Head of caudate nucleus (tissue), 42 donors: ENCODE data around the gene PRKCG.
A peak's percentile ranks its signal among the peaks of the same experiment; 100 is the strongest.

Experiments
- DNase-seq, 42 donors: peaks; one replicate each; pipeline versions ENCODE4 v3.0.0 to v3.0.0-alpha.2; 2020 to 2021; ENCODE audit warnings: mixed read lengths in 7 of 42
- intact Hi-C: fragments of 100-400 bp; cut with DNase I; formaldehyde crosslinking; loops from one replicate; pipeline ENCODE4 v1.15.0; 2022

PRKCG gene

DNA sequence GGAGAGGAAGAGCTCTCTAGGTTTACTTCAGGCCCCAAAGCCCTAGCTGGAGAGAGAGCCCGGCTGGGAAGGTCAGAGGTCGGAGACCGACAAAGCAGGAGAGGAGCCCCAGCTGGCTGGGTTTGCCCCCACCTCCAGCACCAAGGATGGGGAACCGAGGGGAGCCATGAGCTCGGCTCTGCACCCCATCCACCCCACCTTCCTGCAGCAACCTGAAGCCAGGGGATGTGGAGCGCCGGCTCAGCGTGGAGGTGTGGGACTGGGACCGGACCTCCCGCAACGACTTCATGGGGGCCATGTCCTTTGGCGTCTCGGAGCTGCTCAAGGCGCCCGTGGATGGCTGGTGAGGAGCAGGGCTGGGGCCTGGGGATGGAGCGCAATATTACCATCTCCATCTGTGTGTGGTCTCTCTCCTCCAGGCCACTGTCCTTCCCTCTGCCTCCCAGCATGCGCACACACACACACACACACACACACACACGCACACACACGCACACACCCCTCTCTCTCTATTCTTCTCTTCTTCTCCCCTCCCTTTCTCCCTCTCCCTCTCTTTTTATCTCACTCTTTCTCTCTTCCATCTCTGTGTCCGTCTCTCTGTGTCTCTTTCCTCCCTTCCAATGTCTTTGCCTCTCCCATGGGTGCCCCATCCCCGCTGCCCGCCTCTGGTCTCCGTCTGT lies 10.4 kb downstream of the PRKCG start:
- intact Hi-C loops = no loop called here
- no peak for DNase-seq

- DNase-seq = no peak
- intact Hi-C loops = no loop called here
These were observed 11.0 kb downstream of the PRKCG start for GRCh38 chr19:53892981-53893325.

DNA sequence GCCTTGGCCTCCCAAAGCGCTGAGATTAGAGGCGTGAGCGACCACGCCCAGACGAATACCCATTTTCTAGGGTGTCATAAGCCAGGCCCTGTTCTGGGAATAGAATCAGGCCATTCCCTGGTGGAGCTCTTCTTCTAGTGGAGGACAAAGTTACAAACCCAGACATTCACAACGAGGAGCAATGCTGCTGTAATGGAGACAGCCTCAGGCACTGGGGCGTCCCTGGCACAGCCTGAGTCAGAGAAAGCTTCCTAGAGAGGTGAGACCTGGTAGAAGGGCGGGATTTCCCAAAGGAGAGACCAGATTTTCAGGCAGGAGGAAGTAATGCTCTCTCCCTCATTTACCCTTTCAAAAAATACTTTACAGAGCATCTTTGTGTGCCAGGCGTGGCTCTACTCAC lies 12.7 kb downstream of the PRKCG start:
- DNase-seq = no peak
- intact Hi-C loops = no loop called here

GRCh38 chr19:53896682-53897081 lies 14.7 kb downstream of the PRKCG start:
- DNase-seq = no peak
- intact Hi-C loops = no loop called here

GRCh38 chr19:53897459-53897858 lies 15.5 kb downstream of the PRKCG start:
- intact Hi-C loops = no loop called here
- DNase-seq = no peak

GRCh38 chr19:53898166-53898565 lies 16.2 kb downstream of the PRKCG start:
- intact Hi-C loops = no loop called here
- no peak for DNase-seq

DNA sequence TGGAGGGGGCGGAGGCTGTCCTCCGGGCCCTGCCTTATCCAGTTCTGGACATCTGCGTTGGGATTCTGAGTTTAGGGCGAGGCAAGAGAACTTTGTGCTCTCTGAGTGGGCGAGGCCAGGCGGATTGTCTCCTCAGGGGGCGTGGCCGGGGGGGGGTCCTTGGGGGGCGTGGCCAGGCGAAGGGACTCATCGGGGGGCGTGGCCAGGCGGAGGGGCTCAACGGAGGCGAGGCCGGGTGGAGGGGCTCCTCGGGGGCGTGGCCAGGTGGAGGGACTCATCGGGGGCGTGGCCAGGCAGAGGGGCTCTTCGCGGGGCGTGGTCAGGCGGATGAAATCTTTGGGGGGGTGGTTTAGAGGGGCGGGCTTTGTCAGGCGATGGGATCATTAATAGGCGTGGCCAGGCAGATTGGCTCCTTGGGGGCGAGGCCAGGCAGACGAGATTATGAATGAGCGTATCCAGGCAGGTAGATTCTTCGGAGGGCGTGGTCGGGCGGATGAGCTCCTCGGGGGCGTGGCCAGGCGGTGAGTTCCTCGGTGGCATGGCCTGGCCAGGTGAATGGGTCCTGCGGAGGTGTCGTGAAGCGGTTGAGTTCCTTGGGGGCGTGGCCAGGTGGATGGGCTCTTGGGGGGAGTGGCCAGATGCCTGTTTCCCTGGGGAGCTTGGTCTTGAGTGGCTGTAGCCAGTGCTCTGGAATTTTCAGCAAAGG lies 16.8 kb downstream of the PRKCG start:
- intact Hi-C loops = no loop called here
- DNase-seq = no peak

DNA sequence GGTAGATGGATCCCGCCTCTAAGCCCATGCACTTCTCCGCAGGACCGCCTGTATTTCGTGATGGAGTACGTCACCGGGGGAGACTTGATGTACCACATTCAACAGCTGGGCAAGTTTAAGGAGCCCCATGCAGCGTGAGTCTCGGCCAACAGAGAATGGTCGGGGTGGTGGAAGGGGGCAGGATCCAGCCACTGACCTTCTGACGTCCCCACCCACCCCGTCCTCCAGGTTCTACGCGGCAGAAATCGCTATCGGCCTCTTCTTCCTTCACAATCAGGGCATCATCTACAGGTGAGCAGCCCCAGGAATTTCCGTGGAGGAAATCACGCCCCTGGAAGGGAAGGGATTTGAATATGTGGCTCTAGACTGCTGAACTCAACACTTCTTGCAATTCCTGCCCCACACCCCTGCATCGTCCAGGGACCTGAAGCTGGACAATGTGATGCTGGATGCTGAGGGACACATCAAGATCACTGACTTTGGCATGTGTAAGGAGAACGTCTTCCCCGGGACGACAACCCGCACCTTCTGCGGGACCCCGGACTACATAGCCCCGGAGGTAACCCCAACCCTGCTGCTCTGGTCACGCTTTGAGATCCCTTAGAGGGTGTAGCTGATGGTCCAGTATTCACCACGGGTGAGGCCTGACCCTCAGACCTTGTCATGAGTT lies 18.3 kb downstream of the PRKCG start:
- intact Hi-C loops = loop anchor here (10.0 kb wide), 1 partner anchor 46 kb away; no protein-coding TSS in a partner anchor
- no peak for DNase-seq

DNA sequence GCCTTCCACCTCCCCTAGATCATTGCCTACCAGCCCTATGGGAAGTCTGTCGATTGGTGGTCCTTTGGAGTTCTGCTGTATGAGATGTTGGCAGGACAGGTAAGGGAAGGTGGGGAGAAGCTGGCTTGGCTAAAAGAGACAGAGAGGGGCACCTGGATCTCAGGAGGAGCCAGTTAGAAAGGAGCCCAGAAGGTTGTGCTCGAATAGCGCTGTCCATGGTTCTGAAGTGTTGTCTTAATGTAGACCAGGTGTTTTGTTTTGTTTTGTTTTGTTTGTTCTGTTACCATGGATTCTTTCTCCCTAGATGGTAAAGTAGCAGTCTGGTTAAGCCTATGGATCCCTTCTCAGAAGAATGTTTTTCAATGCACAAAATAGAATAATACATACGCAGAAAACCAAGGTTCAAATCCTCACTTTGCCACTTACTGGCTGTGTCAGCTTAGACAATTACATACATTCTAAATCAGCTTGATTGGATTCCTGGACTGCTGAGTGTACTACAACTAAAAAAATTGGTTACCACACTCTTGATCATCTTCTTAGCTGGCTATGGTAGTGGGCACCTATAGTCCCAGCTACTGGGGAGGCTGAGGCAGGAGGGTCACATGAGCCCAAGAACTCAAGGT lies 21.2 kb downstream of the PRKCG start:
- intact Hi-C loops = loop anchor here (10.0 kb wide), 1 partner anchor 48 kb away; no protein-coding TSS in a partner anchor
- DNase-seq = no peak

GRCh38 chr19:53904909-53905308 lies 22.9 kb downstream of the PRKCG start:
- DNase-seq = no peak
- intact Hi-C loops = loop anchor here (5.0 to 10.0 kb wide), 2 partner anchors 50 to 117 kb away; no protein-coding TSS in a partner anchor

DNA sequence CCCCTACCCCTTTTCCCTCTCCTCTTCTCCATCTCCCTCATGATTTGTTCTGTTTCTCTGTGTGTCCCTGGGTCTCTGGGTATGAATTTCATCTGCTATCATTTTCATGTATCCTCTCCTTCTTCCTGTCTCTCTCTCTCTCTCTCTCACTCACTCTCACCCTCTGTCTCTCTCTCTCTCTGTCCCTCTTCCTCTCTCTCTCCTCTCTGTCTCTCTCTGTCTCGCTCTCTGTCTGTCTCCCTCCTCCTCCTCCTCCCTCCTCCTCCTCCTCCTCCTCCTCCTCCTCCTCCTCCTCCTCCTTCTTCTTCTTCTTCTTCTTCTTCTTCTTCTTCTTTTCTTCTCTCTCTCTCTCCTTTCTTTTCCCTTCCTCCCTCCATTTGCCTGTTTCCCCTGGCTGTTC lies 23.8 kb downstream of the PRKCG start:
- intact Hi-C loops = loop anchor here (5.0 to 10.0 kb wide), 2 partner anchors 51 to 117 kb away; no protein-coding TSS in a partner anchor
- DNase-seq = no peak

- DNase-seq = peak; percentile 26 to 90 (median 78)
- intact Hi-C loops = loop anchor here (5.0 to 10.0 kb wide), 2 partner anchors 52 to 116 kb away; no protein-coding TSS in a partner anchor
These were observed 24.5 kb downstream of the PRKCG start for GRCh38 chr19:53906211-53907192.

- intact Hi-C loops = loop anchor here (5.0 to 10.0 kb wide), 2 partner anchors 52 to 115 kb away; no protein-coding TSS in a partner anchor
These were observed 25.2 kb downstream of the PRKCG start for GRCh38 chr19:53907193-53907581.

DNA sequence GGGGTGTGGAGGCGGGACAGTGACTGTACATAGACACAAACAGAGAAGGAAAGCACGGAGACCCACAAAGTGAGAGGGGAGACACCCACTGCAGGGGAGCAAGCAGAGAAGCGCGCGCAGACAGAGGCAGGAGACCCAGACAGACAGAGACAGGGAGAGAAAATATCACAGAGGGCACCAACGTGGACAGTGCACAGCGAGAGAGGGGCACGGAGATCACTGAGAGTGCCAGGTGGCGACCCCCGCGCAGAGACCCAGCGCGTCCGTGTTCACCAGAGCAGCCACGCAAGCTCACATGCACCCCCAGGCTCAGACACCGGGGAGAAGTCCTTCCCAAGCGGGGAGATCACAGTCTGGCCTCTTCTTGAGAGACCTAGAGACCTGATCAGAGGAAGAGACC lies 25.7 kb downstream of the PRKCG start:
- intact Hi-C loops = loop anchor here (2.0 to 10.0 kb wide), 3 partner anchors 53 to 115 kb away; no protein-coding TSS in a partner anchor

More at GRCh38 chr19:53907193-53907581, 25.2 kb downstream of the PRKCG start:
- peak in 31 of 42 donors; percentile 13 to 72 (median 40) for DNase-seq

GRCh38 chr19:53908106-53908934 lies 26.3 kb downstream of the PRKCG start:
- peak; percentile 86 to 97 (median 94) for DNase-seq
- intact Hi-C loops = loop anchor here (2.0 to 10.0 kb wide), 3 partner anchors 54 to 114 kb away; no protein-coding TSS in a partner anchor

More for the DNA sequence above, 25.7 kb downstream of the PRKCG start:
- DNase-seq = peak in 8 of 42 donors; percentile 4 to 49 (median 22)

DNA sequence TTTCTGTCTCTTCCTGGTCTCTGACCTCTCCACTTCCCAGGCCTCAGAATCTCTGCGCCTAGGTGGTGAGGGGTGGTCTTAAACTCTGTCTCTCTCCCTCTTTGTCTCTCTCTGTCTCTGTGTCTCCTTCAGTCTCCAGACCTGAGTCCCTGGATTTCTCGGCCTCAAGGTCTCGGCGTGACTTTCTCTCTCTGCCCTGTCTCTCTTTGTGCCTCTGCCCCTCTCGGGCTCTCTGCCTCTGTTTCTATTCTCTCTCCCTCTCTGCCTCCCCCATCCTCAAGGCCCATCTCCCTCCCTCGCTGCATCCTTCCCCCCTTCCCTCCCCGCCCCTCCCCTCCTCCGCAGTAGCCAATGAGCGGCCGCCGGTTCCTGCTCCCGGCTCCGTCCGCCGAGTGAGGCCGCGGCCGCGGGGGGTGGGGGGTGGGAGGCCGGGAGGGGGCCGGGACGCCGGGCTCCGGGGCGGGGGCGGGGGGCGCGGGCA lies 27.0 kb downstream of the PRKCG start, which contains the start of gene CACNG7:
CACNG7 (plus strand) TSS at position 344 of the 481 bp plus-strand sequence. CDS start 3,554 bp downstream, outside the sequence.
- DNase-seq = peak in 39 of 42 donors; percentile 14 to 82 (median 60)
- intact Hi-C loops = loop anchor here (2.0 to 10.0 kb wide), 3 partner anchors 54 to 113 kb away; no protein-coding TSS in a partner anchor
